Pulmonary artery endothelial cell (primary cell): Measurements from ENCODE around the gene ZC3H18. TPM values are rescaled to one million over a fixed set of nuclear protein-coding genes. Genes with fewer than 3 reads are reported as not detected.

Experiments
- DNase-seq: peaks from one replicate; pipeline ENCODE4 v3.0.0-alpha.2; 2011; ENCODE audit warnings: low read depth, low spot score
- total RNA-seq: library from RNA; depleted of rRNA; stranded (reverse); fragments of >200 nt; gene quantifications from 2 replicates; pipeline ENCODE4 v1.2.3, GENCODE V29; 2014

Gene ZC3H18
- total RNA-seq, 1 donor from 2014 or later: 11.1 TPM

GRCh38 chr16:88532434-88533241 lies 37.6 kb upstream of the ZC3H18 start:
- DNase-seq: no peak

- no peak for DNase-seq
Measured at GRCh38 chr16:88533381-88533917, 36.8 kb upstream of the ZC3H18 start.

GRCh38 chr16:88533932-88534637 lies 36.1 kb upstream of the ZC3H18 start:
- DNase-seq: no peak

GRCh38 chr16:88534638-88535190 lies 35.5 kb upstream of the ZC3H18 start:
- DNase-seq: no peak

- DNase-seq: no peak
Measured at GRCh38 chr16:88535191-88535856, 34.9 kb upstream of the ZC3H18 start.

GRCh38 chr16:88535857-88536222 lies 34.4 kb upstream of the ZC3H18 start:
- no peak for DNase-seq

- DNase-seq: no peak
Measured at GRCh38 chr16:88536510-88536909, 33.7 kb upstream of the ZC3H18 start.

- no peak for DNase-seq
Measured at GRCh38 chr16:88536971-88537751, 33.0 kb upstream of the ZC3H18 start.

GRCh38 chr16:88537859-88538258 lies 32.3 kb upstream of the ZC3H18 start:
- DNase-seq: no peak

GRCh38 chr16:88538366-88539060 lies 31.7 kb upstream of the ZC3H18 start:
- no peak for DNase-seq

GRCh38 chr16:88539261-88539651 lies 30.9 kb upstream of the ZC3H18 start:
- DNase-seq: no peak

- no peak for DNase-seq
Measured at GRCh38 chr16:88539652-88540345, 30.4 kb upstream of the ZC3H18 start.

GRCh38 chr16:88540346-88540977 lies 29.7 kb upstream of the ZC3H18 start:
- DNase-seq: no peak

- DNase-seq: no peak
Measured at GRCh38 chr16:88541831-88542616, 28.2 kb upstream of the ZC3H18 start.

- no peak for DNase-seq
Measured at GRCh38 chr16:88543230-88543813, 26.9 kb upstream of the ZC3H18 start.

- no peak for DNase-seq
Measured at GRCh38 chr16:88545781-88546180, 24.4 kb upstream of the ZC3H18 start.

GRCh38 chr16:88548131-88548874 lies 21.9 kb upstream of the ZC3H18 start:
- no peak for DNase-seq
